ENCODE measurements around the gene IL16.

- TF ChIP-seq CTCF (IDR thresholded peaks at IDR 0.05; ENCODE audit: insufficient read depth, low read length, poor library complexity, severe bottlenecking) (no peak), EZH2phosphoT487 (conservative IDR thresholded peaks at IDR 0.05; ENCODE audit: low read length) (no peak)
These were observed 105.2 kb downstream of the IL16 start for GRCh38 chr15:81301815-81302399.

Data from SU-DHL-6 (cell line).